Stimulated activated naive CD8-positive, alpha-beta T cell treated with anti-CD3 and anti-CD28 coated beads, Interleukin-15, amount 100 ng/mL, for 72 hours (primary cell): ENCODE data around the gene ZBTB7C.

Source experiments
- ATAC-seq: fragments of 150-1000 bp; cut with Tn5 transposase; 2 replicates; pipeline ENCODE4 v1.10.0; 2021; ENCODE audit warnings: mild to moderate bottlenecking, moderate library complexity
- DNase-seq, 2 donors: peaks; one replicate each; pipeline ENCODE4 v3.0.0; 2021 to 2022
- H3K27ac Mint-ChIP-seq, 2 donors: one replicate each; pipeline ENCODE4 v1.8.0; 2022; ENCODE audit warnings: mild to moderate bottlenecking in 2 of 2, mixed read lengths in 2 of 2, moderate library complexity in 2 of 2
- H3K27me3 Mint-ChIP-seq: one replicate; pipeline ENCODE4 v1.8.0; 2022; ENCODE audit warnings: mixed read lengths
- H3K4me1 Mint-ChIP-seq: one replicate; pipeline ENCODE4 v1.8.0; 2022; ENCODE audit warnings: mild to moderate bottlenecking, mixed read lengths
- H3K4me3 Mint-ChIP-seq, 2 donors: one replicate each; pipeline ENCODE4 v1.8.0; 2022; ENCODE audit warnings: mild to moderate bottlenecking in 2 of 2, mixed read lengths in 2 of 2, moderate library complexity in 1 of 2
- H3K9me3 Mint-ChIP-seq, 2 donors: one replicate each; pipeline ENCODE4 v1.8.0; 2022; ENCODE audit warnings: mixed read lengths in 2 of 2

The ZBTB7C gene

GRCh38 chr18:48206887-48207286, 202.3 kb downstream of the ZBTB7C start:
- peaks cover 0 to 15% of the 10 kb centered on the region in 2 donors for H3K9me3 Mint-ChIP-seq
- no peak for DNase-seq
- ATAC-seq: no peak
- no peaks in the 10 kb centered on the region for H3K4me1 Mint-ChIP-seq
- H3K27me3 Mint-ChIP-seq: peaks cover 47% of the 10 kb centered on the region
- no peak overlapping the region for H3K27ac Mint-ChIP-seq
- H3K4me3 Mint-ChIP-seq: no peak overlapping the region

- no peak overlapping the region for H3K4me3 Mint-ChIP-seq
- no peak for ATAC-seq
- no peak for DNase-seq
- H3K27me3 Mint-ChIP-seq: peaks cover 49% of the 10 kb centered on the region
- H3K9me3 Mint-ChIP-seq: no peaks in the 10 kb centered on the region
- no peaks in the 10 kb centered on the region for H3K4me1 Mint-ChIP-seq
- H3K27ac Mint-ChIP-seq: peak overlapping the region in 1 of 2 donors; percentile 55
These were observed 205.1 kb downstream of the ZBTB7C start for GRCh38 chr18:48203961-48204666.

- no peak for ATAC-seq
- no peak for DNase-seq
- H3K4me1 Mint-ChIP-seq: no peaks in the 10 kb centered on the region
- H3K27ac Mint-ChIP-seq: peak overlapping the region in 1 of 2 donors; percentile 55
- H3K27me3 Mint-ChIP-seq: peaks cover 56% of the 10 kb centered on the region
- no peak overlapping the region for H3K4me3 Mint-ChIP-seq
- no peaks in the 10 kb centered on the region for H3K9me3 Mint-ChIP-seq
These were observed 205.8 kb downstream of the ZBTB7C start for GRCh38 chr18:48203288-48203945.

- ATAC-seq (peak; percentile 33), DNase-seq (no peak)
- Mint-ChIP-seq H3K4me3 (no peak overlapping the region), H3K4me1 (no peaks in the 10 kb centered on the region), H3K27ac (no peak overlapping the region), H3K27me3 (peaks cover 64% of the 10 kb centered on the region), H3K9me3 (no peaks in the 10 kb centered on the region)
These were observed 206.6 kb downstream of the ZBTB7C start for GRCh38 chr18:48202350-48203260.

- Mint-ChIP-seq H3K4me1 (no peaks in the 10 kb centered on the region), H3K27ac (no peak overlapping the region), H3K9me3 (no peaks in the 10 kb centered on the region), H3K4me3 (no peak overlapping the region), H3K27me3 (peaks cover 65% of the 10 kb centered on the region)
- DNase-seq (no peak), ATAC-seq (no peak)
These were observed 207.2 kb downstream of the ZBTB7C start for GRCh38 chr18:48202006-48202348.

- H3K9me3 Mint-ChIP-seq: peaks cover 0 to 3% of the 10 kb centered on the region in 2 donors
- DNase-seq (no peak), ATAC-seq (no peak)
- no peak overlapping the region for H3K4me3 Mint-ChIP-seq
- peaks cover 60% of the 10 kb centered on the region for H3K27me3 Mint-ChIP-seq
- H3K27ac Mint-ChIP-seq: no peak overlapping the region
- H3K4me1 Mint-ChIP-seq: no peaks in the 10 kb centered on the region
These were observed 207.7 kb downstream of the ZBTB7C start for GRCh38 chr18:48201337-48202005.

- no peak overlapping the region for H3K4me3 Mint-ChIP-seq
- DNase-seq (no peak), ATAC-seq (no peak)
- peaks cover 59% of the 10 kb centered on the region for H3K27me3 Mint-ChIP-seq
- H3K9me3 Mint-ChIP-seq: peaks cover 0 to 6% of the 10 kb centered on the region in 2 donors
- no peaks in the 10 kb centered on the region for H3K4me1 Mint-ChIP-seq
- H3K27ac Mint-ChIP-seq: no peak overlapping the region
These were observed 208.4 kb downstream of the ZBTB7C start for GRCh38 chr18:48200631-48201336.

GRCh38 chr18:48199399-48199798, 209.8 kb downstream of the ZBTB7C start:
- no peaks in the 10 kb centered on the region for H3K4me1 Mint-ChIP-seq
- DNase-seq (no peak), ATAC-seq (no peak)
- H3K27ac Mint-ChIP-seq: no peak overlapping the region
- H3K27me3 Mint-ChIP-seq: peaks cover 51% of the 10 kb centered on the region
- peaks cover 4 to 8% of the 10 kb centered on the region in 2 donors for H3K9me3 Mint-ChIP-seq
- H3K4me3 Mint-ChIP-seq: no peak overlapping the region

- DNase-seq: no peak
These were observed 211.4 kb downstream of the ZBTB7C start for GRCh38 chr18:48197819-48198218.

GRCh38 chr18:48195787-48196186, 213.4 kb downstream of the ZBTB7C start:
- no peak overlapping the region for H3K4me3 Mint-ChIP-seq
- H3K4me1 Mint-ChIP-seq: no peaks in the 10 kb centered on the region
- ATAC-seq (no peak), DNase-seq (no peak)
- H3K27ac Mint-ChIP-seq: no peak overlapping the region
- H3K27me3 Mint-ChIP-seq: peaks cover 36% of the 10 kb centered on the region
- peaks cover 7 to 10% of the 10 kb centered on the region in 2 donors for H3K9me3 Mint-ChIP-seq

More at GRCh38 chr18:48197819-48198218, 211.4 kb downstream of the ZBTB7C start:
- no peaks in the 10 kb centered on the region for H3K4me1 Mint-ChIP-seq
- ATAC-seq: no peak
- peaks cover 7 to 10% of the 10 kb centered on the region in 2 donors for H3K9me3 Mint-ChIP-seq
- H3K27me3 Mint-ChIP-seq: peaks cover 49% of the 10 kb centered on the region
- H3K4me3 Mint-ChIP-seq: no peak overlapping the region
- no peak overlapping the region for H3K27ac Mint-ChIP-seq

GRCh38 chr18:48194591-48195181, 214.5 kb downstream of the ZBTB7C start:
- H3K4me1 Mint-ChIP-seq: no peaks in the 10 kb centered on the region
- ATAC-seq (no peak), DNase-seq (no peak)
- H3K9me3 Mint-ChIP-seq: peaks cover 7 to 10% of the 10 kb centered on the region in 2 donors
- H3K27ac Mint-ChIP-seq: no peak overlapping the region
- H3K4me3 Mint-ChIP-seq: no peak overlapping the region
- H3K27me3 Mint-ChIP-seq: peaks cover 33% of the 10 kb centered on the region

GRCh38 chr18:48193521-48194492, 215.4 kb downstream of the ZBTB7C start:
- DNase-seq (no peak), ATAC-seq (peak; percentile 23)
- H3K27ac Mint-ChIP-seq: no peak overlapping the region
- peaks cover 7 to 10% of the 10 kb centered on the region in 2 donors for H3K9me3 Mint-ChIP-seq
- H3K4me3 Mint-ChIP-seq: no peak overlapping the region
- H3K4me1 Mint-ChIP-seq: no peaks in the 10 kb centered on the region
- H3K27me3 Mint-ChIP-seq: peaks cover 24% of the 10 kb centered on the region

GRCh38 chr18:48192542-48192941, 216.6 kb downstream of the ZBTB7C start:
- Mint-ChIP-seq H3K4me3 (no peak overlapping the region), H3K27me3 (peaks cover 11% of the 10 kb centered on the region), H3K27ac (no peak overlapping the region), H3K9me3 (peaks cover 7 to 10% of the 10 kb centered on the region in 2 donors), H3K4me1 (no peaks in the 10 kb centered on the region)
- ATAC-seq (no peak), DNase-seq (no peak)
